Endodermal cell (in vitro differentiated cells): ENCODE measurements around the gene POP4. TPM values are rescaled to one million over a fixed set of nuclear protein-coding genes. Genes with fewer than 3 reads are reported as not detected.

Experiments
- DNase-seq: peaks from one replicate; pipeline ENCODE4 v3.0.0-alpha.2; 2017
- H3K27ac ChIP-seq: 2 replicates; pipeline ENCODE4 v1.5.1; 2013; ENCODE audit warnings: mild to moderate bottlenecking, low read depth, low read length, moderate library complexity
- H3K27me3 ChIP-seq: 2 replicates; pipeline ENCODE4 v1.6.1; 2013; ENCODE audit warnings: mild to moderate bottlenecking, low read length, moderate library complexity; ENCODE audit not compliant: insufficient read depth, control insufficient read depth, poor library complexity, severe bottlenecking
- H3K36me3 ChIP-seq: 2 replicates; pipeline ENCODE4 v1.7.0; 2013; ENCODE audit warnings: mild to moderate bottlenecking, low read length, moderate library complexity; ENCODE audit not compliant: control insufficient read depth, insufficient read depth
- H3K4me1 ChIP-seq: one replicate; pipeline ENCODE4 v1.7.0; 2013; ENCODE audit warnings: low read length; ENCODE audit not compliant: control insufficient read depth, insufficient read depth
- H3K4me3 ChIP-seq: 2 replicates; pipeline ENCODE4 v1.5.1; 2013; ENCODE audit warnings: mild to moderate bottlenecking, low read length, moderate library complexity
- H3K9ac ChIP-seq: 2 replicates; pipeline ENCODE4 v1.6.1; 2013; ENCODE audit warnings: mild to moderate bottlenecking, low read length, moderate library complexity; ENCODE audit not compliant: poor library complexity, severe bottlenecking; ENCODE audit errors: extremely low read depth
- H3K9me3 ChIP-seq: 2 replicates; pipeline ENCODE4 v1.6.1; 2013; ENCODE audit warnings: mild to moderate bottlenecking, low read length, moderate library complexity; ENCODE audit not compliant: control insufficient read depth
- H3K27ac Mint-ChIP-seq: 2 replicates; pipeline ENCODE4 v1.8.0; 2020; ENCODE audit warnings: mixed read lengths
- H3K27me3 Mint-ChIP-seq: 2 replicates; pipeline ENCODE4 v1.8.0; 2021; ENCODE audit warnings: mild to moderate bottlenecking, mixed read lengths; ENCODE audit not compliant: insufficient read depth
- H3K36me3 Mint-ChIP-seq: 2 replicates; pipeline ENCODE4 v1.8.0; 2020; ENCODE audit warnings: low read depth, mixed read lengths
- H3K4me1 Mint-ChIP-seq: 2 replicates; pipeline ENCODE4 v1.8.0; 2020; ENCODE audit warnings: mixed read lengths
- H3K4me3 Mint-ChIP-seq: 2 replicates; pipeline ENCODE4 v1.8.0; 2020; ENCODE audit warnings: mild to moderate bottlenecking, moderate library complexity, mixed read lengths
- H3K9me3 Mint-ChIP-seq: 2 replicates; pipeline ENCODE4 v1.8.0; 2020; ENCODE audit warnings: mild to moderate bottlenecking, mixed read lengths
- whole genome bisulfite sequencing, 2 experiments: methylation state at CpG; one replicate each; pipeline versions ENCODE4 v1.1.5 to v1.1.7; 2013; ENCODE audit warnings: missing lambda C conversion rate in 2 of 2, mixed read lengths in 1 of 2; ENCODE audit not compliant: insufficient coverage in 1 of 2, insufficient read length in 1 of 2; 5-methylcytosine and 5-hydroxymethylcytosine counted together
- total RNA-seq, 2 donors: library from RNA; stranded (reverse); fragmentation: NEBNext Ultra II Directional in 1 of 2; extraction: Animal tissue kit (Norgen Biotek cat#: 25700) in 1 of 2; gene quantifications; 2 replicates in 1 of 2; 3 replicates in 1 of 2; pipeline ENCODE4 v1.2.1, GENCODE V29; 2021
- TF ChIP-seq, protein P1 (sequence below): fragments of 200-600 bp; sonication (generic); conservative IDR thresholded peaks from 2 replicates; pipeline ENCODE4 v1.5.0; 2021; ENCODE audit warnings: antibody characterized with exemption, mild to moderate bottlenecking

Gene POP4
- total RNA-seq, 2 donors from 2014 or later: 58.2 to 59.7 TPM

DNA sequence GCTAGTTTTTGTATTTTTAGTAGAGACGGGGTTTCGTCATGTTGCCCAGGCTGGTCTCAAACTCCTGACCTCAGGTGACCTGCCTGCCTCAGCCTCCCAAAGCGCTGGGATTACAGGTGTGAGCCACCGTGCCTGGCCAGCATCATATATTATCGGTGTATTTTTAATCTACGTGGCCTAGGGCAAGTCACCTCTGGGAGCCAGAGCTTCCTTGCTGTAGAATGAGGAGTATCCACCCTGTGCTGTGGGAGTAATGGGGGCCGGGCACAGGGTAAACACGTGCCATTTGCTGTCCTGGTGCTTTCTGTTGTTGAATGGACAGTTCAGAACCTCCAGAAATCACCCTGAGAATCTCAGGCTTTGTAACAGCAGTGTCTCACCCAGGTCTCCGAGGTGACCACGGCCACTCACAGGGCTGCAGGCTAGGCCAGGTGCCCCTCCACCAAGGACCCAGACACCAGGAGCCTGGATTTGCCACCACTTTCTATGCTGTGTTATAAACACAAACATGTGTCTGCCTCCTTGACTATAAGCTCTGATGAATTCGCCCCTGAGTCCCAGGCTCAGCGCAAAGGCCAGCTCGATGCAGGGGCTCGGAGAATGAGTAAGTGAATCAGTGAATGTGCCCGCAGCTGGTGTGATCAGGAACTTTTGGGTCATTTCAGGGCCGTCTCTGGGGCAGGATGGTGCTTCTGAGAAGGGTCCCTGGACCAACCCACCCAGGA is 22.7 kb downstream of the POP4 start:
- Histone ChIP-seq H3K27ac (no peak overlapping the region), H3K27me3 (no peaks in the 10 kb centered on the region), H3K9me3 (no peaks in the 10 kb centered on the region), H3K36me3 (no peaks in the 10 kb centered on the region), H3K9ac (no peak overlapping the region), H3K4me3 (no peak overlapping the region), H3K4me1 (no peaks in the 10 kb centered on the region)
- WGBS, 2 experiments: 92 to 97% methylated on average over 11 to 16 of the region's 16 CpGs
- Mint-ChIP-seq H3K36me3 (no peaks in the 10 kb centered on the region), H3K4me1 (peaks cover 8% of the 10 kb centered on the region), H3K9me3 (no peaks in the 10 kb centered on the region), H3K27me3 (no peaks in the 10 kb centered on the region), H3K4me3 (no peak overlapping the region), H3K27ac (no peak overlapping the region)
- DNase-seq: no peak
- TF ChIP-seq, protein P1, sequence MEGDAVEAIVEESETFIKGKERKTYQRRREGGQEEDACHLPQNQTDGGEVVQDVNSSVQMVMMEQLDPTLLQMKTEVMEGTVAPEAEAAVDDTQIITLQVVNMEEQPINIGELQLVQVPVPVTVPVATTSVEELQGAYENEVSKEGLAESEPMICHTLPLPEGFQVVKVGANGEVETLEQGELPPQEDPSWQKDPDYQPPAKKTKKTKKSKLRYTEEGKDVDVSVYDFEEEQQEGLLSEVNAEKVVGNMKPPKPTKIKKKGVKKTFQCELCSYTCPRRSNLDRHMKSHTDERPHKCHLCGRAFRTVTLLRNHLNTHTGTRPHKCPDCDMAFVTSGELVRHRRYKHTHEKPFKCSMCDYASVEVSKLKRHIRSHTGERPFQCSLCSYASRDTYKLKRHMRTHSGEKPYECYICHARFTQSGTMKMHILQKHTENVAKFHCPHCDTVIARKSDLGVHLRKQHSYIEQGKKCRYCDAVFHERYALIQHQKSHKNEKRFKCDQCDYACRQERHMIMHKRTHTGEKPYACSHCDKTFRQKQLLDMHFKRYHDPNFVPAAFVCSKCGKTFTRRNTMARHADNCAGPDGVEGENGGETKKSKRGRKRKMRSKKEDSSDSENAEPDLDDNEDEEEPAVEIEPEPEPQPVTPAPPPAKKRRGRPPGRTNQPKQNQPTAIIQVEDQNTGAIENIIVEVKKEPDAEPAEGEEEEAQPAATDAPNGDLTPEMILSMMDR: no peak

DNA sequence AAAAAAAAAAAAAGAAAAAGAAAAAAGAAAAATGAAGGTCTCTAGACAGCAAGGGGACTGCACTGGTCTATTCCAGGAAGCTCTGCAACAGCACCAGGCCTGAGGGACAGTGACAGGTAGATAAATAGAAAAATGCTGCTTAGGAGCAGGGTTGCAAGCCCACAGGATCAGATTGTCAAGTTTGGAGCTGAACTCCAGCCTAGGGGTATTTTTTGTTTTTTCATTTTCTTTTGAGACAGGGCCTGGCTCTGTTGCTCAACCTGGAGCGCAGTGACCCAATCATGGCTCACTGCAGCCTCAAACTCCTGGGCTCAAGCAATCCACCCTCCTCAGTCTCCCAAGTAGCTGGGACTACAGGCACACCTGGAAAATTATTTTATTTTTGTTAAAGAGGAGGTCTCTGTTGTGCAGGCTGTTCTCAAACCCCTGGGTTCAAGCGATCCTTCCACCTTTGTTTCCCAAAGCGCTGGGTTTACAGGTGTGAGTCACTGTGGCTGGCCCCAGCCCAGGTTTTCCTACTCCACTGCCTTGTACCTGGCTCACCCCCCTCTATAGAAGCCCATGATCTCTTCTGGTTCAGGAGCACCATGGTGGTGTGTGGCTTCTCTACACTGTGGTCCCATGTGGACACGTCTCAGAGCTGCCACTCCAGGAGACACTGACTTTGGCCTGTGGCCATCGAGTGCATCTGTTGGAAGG is 23.9 kb downstream of the POP4 start:
- no peak overlapping the region for H3K27ac ChIP-seq
- no peaks in the 10 kb centered on the region for H3K9me3 ChIP-seq
- Mint-ChIP-seq H3K36me3 (no peaks in the 10 kb centered on the region), H3K4me3 (no peak overlapping the region), H3K4me1 (peaks cover 6% of the 10 kb centered on the region), H3K9me3 (no peaks in the 10 kb centered on the region), H3K27me3 (no peaks in the 10 kb centered on the region), H3K27ac (no peak overlapping the region)
- H3K4me3 ChIP-seq: no peak overlapping the region
- no peak for DNase-seq
- no peaks in the 10 kb centered on the region for H3K4me1 ChIP-seq
- 93 to 94% methylated on average over 4 to 5 of the region's 5 CpGs for WGBS, 2 experiments
- H3K27me3 ChIP-seq: no peaks in the 10 kb centered on the region
- H3K9ac ChIP-seq: no peak overlapping the region
- TF ChIP-seq, protein P1: no peak
- no peaks in the 10 kb centered on the region for H3K36me3 ChIP-seq

DNA sequence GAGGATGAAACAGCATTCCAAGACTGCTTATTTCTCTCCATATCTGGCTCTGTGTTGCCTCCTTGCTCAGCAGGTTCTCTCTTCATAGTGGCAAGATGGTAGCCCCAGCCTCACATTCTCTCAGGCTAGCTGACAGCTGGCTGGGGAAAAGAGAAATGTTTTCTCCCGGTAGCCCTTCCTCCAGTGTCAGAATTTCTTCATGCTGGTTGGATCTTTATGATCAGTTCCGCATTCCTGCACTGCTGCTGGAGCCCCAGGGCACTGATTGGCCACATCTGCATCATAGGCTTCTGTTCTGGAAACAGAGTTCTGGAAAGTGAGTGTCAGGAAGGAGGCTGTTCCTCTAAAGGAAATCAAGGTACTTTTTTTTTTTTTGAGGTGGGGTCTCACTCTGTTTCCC is 24.6 kb downstream of the POP4 start:
- WGBS, 2 experiments: 72 to 93% methylated on average over 2 of the region's 2 CpGs
- Mint-ChIP-seq H3K4me1 (no peaks in the 10 kb centered on the region), H3K27ac (no peak overlapping the region), H3K4me3 (no peak overlapping the region), H3K9me3 (no peaks in the 10 kb centered on the region), H3K36me3 (no peaks in the 10 kb centered on the region), H3K27me3 (no peaks in the 10 kb centered on the region)
- no peak overlapping the region for H3K27ac ChIP-seq
- H3K4me3 ChIP-seq: no peak overlapping the region
- H3K9ac ChIP-seq: no peak overlapping the region
- no peak for DNase-seq
- H3K36me3 ChIP-seq: no peaks in the 10 kb centered on the region
- TF ChIP-seq, protein P1: no peak
- no peaks in the 10 kb centered on the region for H3K9me3 ChIP-seq
- no peaks in the 10 kb centered on the region for H3K4me1 ChIP-seq
- no peaks in the 10 kb centered on the region for H3K27me3 ChIP-seq
